NB4 (cell line): Measurements from ENCODE around the gene TMEM107.

Experiments used
- MYC ChIP-seq: IDR thresholded peaks from 2 replicates; pipeline ENCODE4 v1.6.1; 2011; ENCODE audit warnings: low read depth, low read length
- TF ChIP-seq, protein P1 (sequence below): IDR thresholded peaks from one replicate; pipeline ENCODE4 v1.5.1; 2012; ENCODE audit warnings: low read depth, low read length

- TF ChIP-seq MYC = no peak
- TF ChIP-seq, protein P1, sequence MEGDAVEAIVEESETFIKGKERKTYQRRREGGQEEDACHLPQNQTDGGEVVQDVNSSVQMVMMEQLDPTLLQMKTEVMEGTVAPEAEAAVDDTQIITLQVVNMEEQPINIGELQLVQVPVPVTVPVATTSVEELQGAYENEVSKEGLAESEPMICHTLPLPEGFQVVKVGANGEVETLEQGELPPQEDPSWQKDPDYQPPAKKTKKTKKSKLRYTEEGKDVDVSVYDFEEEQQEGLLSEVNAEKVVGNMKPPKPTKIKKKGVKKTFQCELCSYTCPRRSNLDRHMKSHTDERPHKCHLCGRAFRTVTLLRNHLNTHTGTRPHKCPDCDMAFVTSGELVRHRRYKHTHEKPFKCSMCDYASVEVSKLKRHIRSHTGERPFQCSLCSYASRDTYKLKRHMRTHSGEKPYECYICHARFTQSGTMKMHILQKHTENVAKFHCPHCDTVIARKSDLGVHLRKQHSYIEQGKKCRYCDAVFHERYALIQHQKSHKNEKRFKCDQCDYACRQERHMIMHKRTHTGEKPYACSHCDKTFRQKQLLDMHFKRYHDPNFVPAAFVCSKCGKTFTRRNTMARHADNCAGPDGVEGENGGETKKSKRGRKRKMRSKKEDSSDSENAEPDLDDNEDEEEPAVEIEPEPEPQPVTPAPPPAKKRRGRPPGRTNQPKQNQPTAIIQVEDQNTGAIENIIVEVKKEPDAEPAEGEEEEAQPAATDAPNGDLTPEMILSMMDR = no peak
Measured at GRCh38 chr17:8224891-8225812, 49.0 kb upstream of the TMEM107 start.
